Kidney epithelial cell (primary cell): ENCODE measurements around the gene SH3BP2. TPM values are rescaled to one million over a fixed set of nuclear protein-coding genes. Genes with fewer than 3 reads are reported as not detected.
A peak's percentile ranks its signal among the peaks of the same experiment; 100 is the strongest.

Experiments
- DNase-seq: peaks from one replicate; pipeline ENCODE4 v3.0.0-alpha.2; 2010; ENCODE audit warnings: low read depth
- H3K27me3 ChIP-seq: 2 replicates; pipeline ENCODE4 v1.6.0; 2011; ENCODE audit warnings: low read length; ENCODE audit not compliant: control insufficient read depth, insufficient read depth
- H3K36me3 ChIP-seq: 2 replicates; pipeline ENCODE4 v1.5.1; 2011; ENCODE audit warnings: low read length; ENCODE audit not compliant: control insufficient read depth, insufficient read depth
- H3K4me3 ChIP-seq: 2 replicates; pipeline ENCODE4 v1.5.1; 2011; ENCODE audit warnings: low read depth, mild to moderate bottlenecking, control low read depth, low read length
- total RNA-seq: library from RNA; depleted of rRNA; stranded (reverse); fragments of >200 nt; gene quantifications from 2 replicates; pipeline ENCODE4 v1.2.3, GENCODE V29; 2015
- TF ChIP-seq, protein P1 (sequence below): IDR thresholded peaks from 2 replicates; pipeline ENCODE4 v1.5.1; 2011; ENCODE audit warnings: mild to moderate bottlenecking, moderate library complexity, low read length, control low read depth, inconsistent platforms; ENCODE audit not compliant: insufficient read depth, poor library complexity, severe bottlenecking

Gene SH3BP2, protein sequence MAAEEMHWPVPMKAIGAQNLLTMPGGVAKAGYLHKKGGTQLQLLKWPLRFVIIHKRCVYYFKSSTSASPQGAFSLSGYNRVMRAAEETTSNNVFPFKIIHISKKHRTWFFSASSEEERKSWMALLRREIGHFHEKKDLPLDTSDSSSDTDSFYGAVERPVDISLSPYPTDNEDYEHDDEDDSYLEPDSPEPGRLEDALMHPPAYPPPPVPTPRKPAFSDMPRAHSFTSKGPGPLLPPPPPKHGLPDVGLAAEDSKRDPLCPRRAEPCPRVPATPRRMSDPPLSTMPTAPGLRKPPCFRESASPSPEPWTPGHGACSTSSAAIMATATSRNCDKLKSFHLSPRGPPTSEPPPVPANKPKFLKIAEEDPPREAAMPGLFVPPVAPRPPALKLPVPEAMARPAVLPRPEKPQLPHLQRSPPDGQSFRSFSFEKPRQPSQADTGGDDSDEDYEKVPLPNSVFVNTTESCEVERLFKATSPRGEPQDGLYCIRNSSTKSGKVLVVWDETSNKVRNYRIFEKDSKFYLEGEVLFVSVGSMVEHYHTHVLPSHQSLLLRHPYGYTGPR
- total RNA-seq: 56.1 and 62.7 TPM in 2 replicates

DNA sequence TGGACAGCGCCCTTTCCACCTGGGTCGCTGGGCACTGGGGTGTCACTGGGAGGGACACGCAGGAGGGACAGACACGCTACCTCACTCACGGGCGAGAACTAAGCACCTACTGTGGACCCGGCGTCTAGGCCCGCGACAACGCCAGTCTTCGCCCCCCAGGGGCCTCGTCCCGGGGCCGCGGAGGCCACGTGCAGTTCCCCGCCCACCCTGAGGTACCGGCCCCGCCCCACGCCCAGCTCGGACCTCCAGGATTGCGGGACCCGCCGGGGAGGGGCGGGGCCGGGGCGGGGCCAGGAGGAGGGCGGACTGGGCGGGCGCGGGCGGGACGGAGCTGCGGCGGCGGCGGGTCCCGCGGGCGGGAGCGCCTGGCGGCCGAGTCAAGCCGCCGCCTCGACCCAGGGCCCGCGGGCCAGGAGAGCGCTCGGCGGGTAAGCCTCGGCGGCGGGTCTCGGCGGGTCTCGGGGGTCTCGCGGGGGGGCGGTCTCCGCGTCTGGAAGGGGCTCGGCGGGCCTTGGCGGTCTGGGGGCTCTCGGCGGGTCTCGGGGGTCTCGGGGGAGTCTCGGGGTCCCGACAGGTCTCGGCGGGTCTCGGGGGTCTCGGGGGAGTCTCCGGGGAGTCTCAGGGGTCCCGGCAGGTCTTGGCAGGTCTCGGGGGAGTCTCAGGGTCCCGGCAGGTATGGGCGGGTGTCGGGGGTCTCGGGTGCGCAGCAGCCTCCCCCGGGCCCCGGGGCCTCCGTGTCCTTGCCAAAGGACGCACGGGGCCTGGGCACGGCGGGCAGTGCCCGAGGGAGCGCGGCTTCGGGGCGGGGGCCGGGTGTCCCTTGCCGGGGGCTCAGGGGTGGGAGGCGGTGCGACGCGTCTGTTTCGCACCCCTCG is at the start of gene SH3BP2:
Gene SH3BP2 (plus strand): TSS at position 375 of the 875 bp plus-strand sequence. CDS start 27,533 bp downstream, outside the sequence.
- TF ChIP-seq, protein P1, sequence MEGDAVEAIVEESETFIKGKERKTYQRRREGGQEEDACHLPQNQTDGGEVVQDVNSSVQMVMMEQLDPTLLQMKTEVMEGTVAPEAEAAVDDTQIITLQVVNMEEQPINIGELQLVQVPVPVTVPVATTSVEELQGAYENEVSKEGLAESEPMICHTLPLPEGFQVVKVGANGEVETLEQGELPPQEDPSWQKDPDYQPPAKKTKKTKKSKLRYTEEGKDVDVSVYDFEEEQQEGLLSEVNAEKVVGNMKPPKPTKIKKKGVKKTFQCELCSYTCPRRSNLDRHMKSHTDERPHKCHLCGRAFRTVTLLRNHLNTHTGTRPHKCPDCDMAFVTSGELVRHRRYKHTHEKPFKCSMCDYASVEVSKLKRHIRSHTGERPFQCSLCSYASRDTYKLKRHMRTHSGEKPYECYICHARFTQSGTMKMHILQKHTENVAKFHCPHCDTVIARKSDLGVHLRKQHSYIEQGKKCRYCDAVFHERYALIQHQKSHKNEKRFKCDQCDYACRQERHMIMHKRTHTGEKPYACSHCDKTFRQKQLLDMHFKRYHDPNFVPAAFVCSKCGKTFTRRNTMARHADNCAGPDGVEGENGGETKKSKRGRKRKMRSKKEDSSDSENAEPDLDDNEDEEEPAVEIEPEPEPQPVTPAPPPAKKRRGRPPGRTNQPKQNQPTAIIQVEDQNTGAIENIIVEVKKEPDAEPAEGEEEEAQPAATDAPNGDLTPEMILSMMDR: no peak
- no peaks in the 10 kb centered on the region for H3K36me3 ChIP-seq
- no peaks in the 10 kb centered on the region for H3K27me3 ChIP-seq
- DNase-seq: no peak
- peak within 1 kb of the TSS; percentile 60 for H3K4me3 ChIP-seq

DNA sequence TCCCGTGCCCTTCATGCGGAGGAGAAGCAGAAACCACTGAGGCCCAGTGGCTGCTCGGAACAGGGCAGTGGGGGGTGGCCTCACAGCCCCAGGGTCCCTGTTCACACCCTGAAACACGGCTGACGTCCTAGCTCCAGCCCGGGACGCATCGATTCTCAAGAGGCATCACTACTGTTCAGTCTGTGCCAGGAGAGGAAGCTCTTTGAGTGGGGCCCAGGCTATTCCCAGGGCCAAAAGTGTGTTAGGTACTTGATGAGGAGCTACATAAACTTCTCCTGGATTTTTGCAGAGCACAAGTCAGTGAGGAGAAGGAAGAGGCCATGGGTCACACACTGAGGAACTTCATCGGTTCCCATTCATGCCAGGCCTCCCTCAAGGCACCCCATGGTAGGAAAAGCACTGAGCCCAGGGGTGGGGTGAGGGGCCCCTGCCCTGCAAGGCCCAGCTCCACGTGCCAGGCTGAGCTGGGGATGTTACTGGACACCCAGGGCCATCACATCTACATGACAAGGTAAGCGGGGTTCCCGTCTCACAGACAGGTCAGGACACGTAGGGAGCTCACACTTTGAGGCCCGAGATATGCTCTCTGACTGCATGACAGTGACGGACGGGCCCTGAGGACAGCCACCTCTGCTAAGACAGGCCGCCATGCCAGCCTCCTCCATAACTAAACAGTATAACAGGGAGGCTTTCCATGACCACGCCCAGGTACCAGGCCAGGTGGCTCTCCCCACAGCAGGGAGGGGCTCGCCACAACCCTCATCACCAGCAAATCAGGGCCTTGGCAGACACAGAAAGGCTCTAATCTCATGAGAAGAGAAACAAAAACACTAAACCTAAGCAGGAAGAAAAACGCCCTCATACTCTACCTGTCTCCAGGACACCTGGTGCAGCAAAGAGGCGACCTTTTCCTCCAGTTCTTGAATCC is 49.1 kb upstream of the SH3BP2 start:
- peaks cover 2% of the 10 kb centered on the region for H3K36me3 ChIP-seq
- H3K27me3 ChIP-seq: no peaks in the 10 kb centered on the region
- no peak overlapping the region for H3K4me3 ChIP-seq
- no peak for DNase-seq
- TF ChIP-seq, protein P1: no peak

DNA sequence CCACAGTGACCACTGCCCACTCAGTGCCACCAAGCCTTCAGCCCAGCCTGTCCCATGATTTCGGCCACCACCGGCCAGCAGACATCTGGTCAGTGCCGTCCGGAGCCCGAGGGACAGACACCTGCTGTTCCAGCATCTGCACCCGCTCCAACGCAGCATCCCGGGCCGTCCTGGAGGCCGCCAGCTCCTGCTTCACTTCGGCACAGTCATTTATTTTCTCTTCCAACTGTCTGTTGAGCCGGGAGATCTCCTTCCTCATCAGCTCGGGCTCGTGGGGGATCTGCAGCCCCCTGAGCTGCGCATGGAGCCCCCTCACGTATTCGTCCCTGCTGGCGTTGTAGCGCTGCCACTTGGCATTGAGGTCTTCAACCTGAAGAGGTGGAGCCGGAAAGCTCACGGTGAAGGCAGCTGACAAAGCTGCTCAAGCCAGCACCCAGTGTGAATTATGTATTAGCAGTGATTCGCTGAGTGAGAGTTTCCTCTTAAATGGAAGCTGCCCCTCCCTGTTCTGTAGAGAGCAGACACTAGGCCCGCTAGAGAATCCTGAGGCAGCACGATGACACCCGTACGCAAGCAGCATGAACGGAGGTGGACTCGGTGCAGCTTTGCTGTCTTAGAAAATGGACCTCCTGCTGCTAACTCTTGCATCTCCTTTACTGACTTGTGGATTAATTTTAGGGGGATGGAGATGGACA is 48.2 kb upstream of the SH3BP2 start:
- no peak for DNase-seq
- no peak overlapping the region for H3K4me3 ChIP-seq
- H3K36me3 ChIP-seq: peaks cover 2% of the 10 kb centered on the region
- no peaks in the 10 kb centered on the region for H3K27me3 ChIP-seq
- TF ChIP-seq, protein P1: no peak

DNA sequence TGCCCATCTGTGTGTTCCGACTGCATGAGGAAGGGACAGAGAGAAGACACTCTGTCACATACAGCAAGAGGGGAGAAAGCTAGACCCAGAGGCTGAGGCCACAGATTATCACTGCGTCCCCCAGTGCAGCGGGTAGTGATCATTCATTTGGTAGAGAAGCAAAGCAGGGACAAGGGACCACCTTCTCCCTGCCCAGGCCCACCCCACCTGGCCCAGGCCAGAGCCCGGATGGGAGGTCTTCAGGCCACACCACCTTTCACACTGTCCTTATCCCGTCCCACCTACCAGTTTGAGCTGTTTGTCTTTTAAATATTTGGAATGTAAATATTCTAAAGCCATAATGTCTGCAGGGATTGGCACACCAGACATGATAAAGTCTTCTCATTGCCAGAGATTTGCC is 47.4 kb upstream of the SH3BP2 start:
- DNase-seq: no peak
- TF ChIP-seq, protein P1: no peak
- Histone ChIP-seq H3K36me3 (peaks cover 2% of the 10 kb centered on the region), H3K4me3 (no peak overlapping the region), H3K27me3 (no peaks in the 10 kb centered on the region)
